Measurements from ENCODE around the gene PPP1R16B. TPM values are rescaled to one million over a fixed set of nuclear protein-coding genes. Genes with fewer than 3 reads are reported as not detected.

PPP1R16B gene
- total RNA-seq, 1 donor from 2014 or later: 6.4 TPM

DNA sequence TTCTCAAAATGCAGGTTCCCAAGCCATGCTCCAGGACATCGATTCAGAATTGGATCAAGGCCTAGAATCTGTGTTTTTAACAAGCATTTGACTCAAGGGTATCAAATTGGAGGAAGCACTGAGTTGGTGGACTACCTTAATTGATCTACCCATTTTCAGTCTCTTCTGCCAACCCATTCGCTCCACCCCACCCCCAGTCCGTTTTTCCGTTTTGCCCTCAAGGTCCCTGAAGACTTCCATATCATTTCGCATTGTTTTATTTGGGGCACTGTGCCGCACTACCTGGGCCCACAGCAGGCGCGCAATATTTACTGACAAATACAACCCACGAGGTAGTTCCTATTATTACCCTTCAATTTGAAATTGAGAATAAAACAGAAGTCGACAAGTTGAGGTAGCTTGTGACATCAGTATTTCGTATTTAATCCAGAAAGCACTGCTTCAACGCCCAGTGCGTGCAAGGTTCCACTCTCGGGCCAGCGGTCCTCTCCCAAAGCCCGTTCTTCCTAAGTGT, 156.1 kb downstream of the PPP1R16B start:
- intact Hi-C loops (cut with DNase I): no loop called here
- no peak for DNase-seq (ENCODE audit: extremely low spot score in 2 of 2)

DNA sequence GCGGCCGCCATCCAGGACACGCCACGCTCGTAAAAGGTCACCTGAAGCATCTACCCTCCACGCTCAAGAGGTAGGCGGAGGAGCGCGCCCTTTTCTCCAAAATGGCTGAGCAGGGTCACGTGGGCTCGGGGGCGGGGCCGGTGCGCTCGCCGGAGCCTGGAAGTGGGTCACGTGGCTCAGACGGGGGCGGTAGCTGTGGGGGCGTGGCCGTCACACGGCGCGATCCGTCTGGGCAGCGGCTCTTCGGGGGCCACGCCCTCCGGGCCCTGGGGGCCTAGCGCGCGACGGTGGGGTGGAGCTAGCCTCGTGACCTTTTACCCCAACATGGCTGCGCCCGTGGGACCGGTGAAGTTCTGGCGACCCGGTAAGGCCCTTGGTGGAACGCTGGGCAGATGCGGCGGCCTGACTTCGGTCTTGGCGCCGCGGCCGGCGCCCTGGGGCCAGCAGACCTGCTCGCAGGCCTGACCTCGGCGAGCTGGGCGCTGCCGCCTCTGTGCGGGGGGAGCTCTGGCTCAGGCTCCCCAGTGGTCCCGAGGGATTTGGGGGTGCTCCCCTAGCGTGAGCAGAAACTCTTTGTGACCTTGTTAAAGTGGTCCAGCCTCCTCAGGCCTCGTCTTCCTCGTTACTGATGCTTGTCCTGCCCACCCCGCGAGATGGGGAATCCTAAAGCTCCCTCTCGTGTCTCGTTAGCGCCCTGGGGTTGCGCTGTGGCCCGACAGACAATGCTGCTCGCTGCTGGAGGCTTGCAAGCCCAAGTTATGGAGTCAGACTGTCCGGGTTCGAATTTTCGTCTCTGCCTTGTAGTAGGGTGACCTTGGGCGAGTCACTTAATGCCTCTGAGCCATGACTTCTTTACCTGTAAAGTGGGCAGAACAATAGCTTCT, 156.8 kb downstream of the PPP1R16B start, which contains the start of gene DHX35:
Gene DHX35, plus strand, starts transcription at position 301 of the 884 bp plus-strand sequence. Its CDS starts 24 bp downstream, at position 325.
- Histone ChIP-seq H3K27me3 (no peaks in the 10 kb centered on the region), H3K36me3 (no peaks in the 10 kb centered on the region), H3K27ac (peak within 1 kb of the TSS; percentile 95), H3K9me3 (no peaks in the 10 kb centered on the region), H3K4me3 (peak within 1 kb of the TSS; percentile 99 to 100), H3K4me1 (peaks cover 23% of the 10 kb centered on the region)
- intact Hi-C loops (cut with DNase I): no loop called here
- peak in 1 of 2 donors; percentile 96 for DNase-seq (ENCODE audit: extremely low spot score in 2 of 2)
- peak; percentile 84 to 88 for TF ChIP-seq POLR2AphosphoS5 (IDR thresholded peaks at IDR 0.05; ENCODE audit: insufficient read depth in 1 of 2, low read depth in 1 of 2)
- TF ChIP-seq, protein P1, sequence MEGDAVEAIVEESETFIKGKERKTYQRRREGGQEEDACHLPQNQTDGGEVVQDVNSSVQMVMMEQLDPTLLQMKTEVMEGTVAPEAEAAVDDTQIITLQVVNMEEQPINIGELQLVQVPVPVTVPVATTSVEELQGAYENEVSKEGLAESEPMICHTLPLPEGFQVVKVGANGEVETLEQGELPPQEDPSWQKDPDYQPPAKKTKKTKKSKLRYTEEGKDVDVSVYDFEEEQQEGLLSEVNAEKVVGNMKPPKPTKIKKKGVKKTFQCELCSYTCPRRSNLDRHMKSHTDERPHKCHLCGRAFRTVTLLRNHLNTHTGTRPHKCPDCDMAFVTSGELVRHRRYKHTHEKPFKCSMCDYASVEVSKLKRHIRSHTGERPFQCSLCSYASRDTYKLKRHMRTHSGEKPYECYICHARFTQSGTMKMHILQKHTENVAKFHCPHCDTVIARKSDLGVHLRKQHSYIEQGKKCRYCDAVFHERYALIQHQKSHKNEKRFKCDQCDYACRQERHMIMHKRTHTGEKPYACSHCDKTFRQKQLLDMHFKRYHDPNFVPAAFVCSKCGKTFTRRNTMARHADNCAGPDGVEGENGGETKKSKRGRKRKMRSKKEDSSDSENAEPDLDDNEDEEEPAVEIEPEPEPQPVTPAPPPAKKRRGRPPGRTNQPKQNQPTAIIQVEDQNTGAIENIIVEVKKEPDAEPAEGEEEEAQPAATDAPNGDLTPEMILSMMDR (IDR thresholded peaks at IDR 0.05): peak in 1 of 3 experiments; percentile 13
- no peak for TF ChIP-seq POLR2A (IDR thresholded peaks at IDR 0.05)

More for the DNA sequence above, 156.1 kb downstream of the PPP1R16B start:
- H3K9me3 ChIP-seq: no peaks in the 10 kb centered on the region
- peaks cover 23% of the 10 kb centered on the region for H3K4me1 ChIP-seq
- peak overlapping the region; percentile 99 to 100 for H3K4me3 ChIP-seq
- no peaks in the 10 kb centered on the region for H3K27me3 ChIP-seq
- H3K27ac ChIP-seq: peak overlapping the region; percentile 95
- TF ChIP-seq POLR2AphosphoS5 (IDR thresholded peaks at IDR 0.05; ENCODE audit: insufficient read depth in 1 of 2, low read depth in 1 of 2): no peak
- TF ChIP-seq, protein P1 (IDR thresholded peaks at IDR 0.05): no peak
- no peak for TF ChIP-seq POLR2A (IDR thresholded peaks at IDR 0.05)
- H3K36me3 ChIP-seq: no peaks in the 10 kb centered on the region

DNA sequence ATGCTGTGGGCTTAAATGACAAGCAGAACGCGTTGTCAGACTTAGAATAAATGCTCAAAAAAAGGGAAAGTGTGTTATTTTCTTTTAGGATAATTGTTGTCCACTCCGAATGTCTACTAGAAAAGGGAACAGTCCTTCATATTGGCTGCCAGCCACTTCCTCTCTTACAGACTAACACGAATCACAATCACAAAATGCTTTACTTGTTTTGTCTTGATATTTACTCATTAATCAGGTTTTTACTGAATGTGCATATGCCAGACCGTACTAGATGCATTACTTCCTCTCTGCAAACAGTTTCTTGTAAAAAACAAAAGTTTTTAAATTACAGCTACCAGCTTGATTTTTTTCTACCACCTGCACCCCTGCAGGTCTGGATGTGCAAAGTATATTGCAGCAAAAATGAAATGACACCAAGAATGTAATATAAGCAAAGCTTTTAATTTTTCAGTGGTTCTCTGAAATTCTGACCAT, 157.5 kb downstream of the PPP1R16B start:
- Histone ChIP-seq H3K4me1 (peaks cover 23% of the 10 kb centered on the region), H3K27me3 (no peaks in the 10 kb centered on the region), H3K4me3 (peak overlapping the region; percentile 99 to 100), H3K36me3 (no peaks in the 10 kb centered on the region), H3K27ac (peak overlapping the region; percentile 95), H3K9me3 (no peaks in the 10 kb centered on the region)
- intact Hi-C loops (cut with DNase I): no loop called here
- TF ChIP-seq POLR2A (IDR thresholded peaks at IDR 0.05): no peak
- TF ChIP-seq, protein P1 (IDR thresholded peaks at IDR 0.05): no peak
- TF ChIP-seq POLR2AphosphoS5 (IDR thresholded peaks at IDR 0.05; ENCODE audit: insufficient read depth in 1 of 2, low read depth in 1 of 2): no peak
- no peak for DNase-seq (ENCODE audit: extremely low spot score in 2 of 2)

DNA sequence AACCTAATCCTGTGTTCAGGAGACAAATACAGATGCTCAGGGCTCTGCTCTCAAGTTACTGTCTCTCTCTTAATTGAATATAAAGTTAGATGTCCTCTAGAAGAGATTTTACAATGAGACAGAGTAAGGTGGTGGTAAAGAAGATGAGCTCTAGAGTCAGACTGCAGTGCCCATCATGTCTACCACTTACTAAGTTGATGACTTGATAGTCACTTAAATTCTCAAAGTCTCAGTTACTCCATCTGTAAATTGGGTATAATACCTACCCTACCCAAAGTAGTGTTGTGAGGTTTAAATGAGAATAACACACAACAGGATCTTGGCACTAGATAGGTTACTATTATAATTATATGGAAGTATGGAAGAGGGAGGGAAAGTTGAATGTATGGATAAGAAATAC, 158.2 kb downstream of the PPP1R16B start:
- Histone ChIP-seq H3K27me3 (no peaks in the 10 kb centered on the region), H3K36me3 (no peaks in the 10 kb centered on the region), H3K4me3 (no peak overlapping the region), H3K27ac (no peak overlapping the region), H3K9me3 (no peaks in the 10 kb centered on the region), H3K4me1 (peaks cover 23% of the 10 kb centered on the region)
- intact Hi-C loops (cut with DNase I): no loop called here
- no peak for DNase-seq (ENCODE audit: extremely low spot score in 2 of 2)
- TF ChIP-seq POLR2A (IDR thresholded peaks at IDR 0.05): no peak
- TF ChIP-seq, protein P1 (IDR thresholded peaks at IDR 0.05): no peak
- TF ChIP-seq POLR2AphosphoS5 (IDR thresholded peaks at IDR 0.05; ENCODE audit: insufficient read depth in 1 of 2, low read depth in 1 of 2): no peak

Data from vagina (tissue), 2 donors.